ENCODE results near the gene MUL1.

The MUL1 gene

DNA sequence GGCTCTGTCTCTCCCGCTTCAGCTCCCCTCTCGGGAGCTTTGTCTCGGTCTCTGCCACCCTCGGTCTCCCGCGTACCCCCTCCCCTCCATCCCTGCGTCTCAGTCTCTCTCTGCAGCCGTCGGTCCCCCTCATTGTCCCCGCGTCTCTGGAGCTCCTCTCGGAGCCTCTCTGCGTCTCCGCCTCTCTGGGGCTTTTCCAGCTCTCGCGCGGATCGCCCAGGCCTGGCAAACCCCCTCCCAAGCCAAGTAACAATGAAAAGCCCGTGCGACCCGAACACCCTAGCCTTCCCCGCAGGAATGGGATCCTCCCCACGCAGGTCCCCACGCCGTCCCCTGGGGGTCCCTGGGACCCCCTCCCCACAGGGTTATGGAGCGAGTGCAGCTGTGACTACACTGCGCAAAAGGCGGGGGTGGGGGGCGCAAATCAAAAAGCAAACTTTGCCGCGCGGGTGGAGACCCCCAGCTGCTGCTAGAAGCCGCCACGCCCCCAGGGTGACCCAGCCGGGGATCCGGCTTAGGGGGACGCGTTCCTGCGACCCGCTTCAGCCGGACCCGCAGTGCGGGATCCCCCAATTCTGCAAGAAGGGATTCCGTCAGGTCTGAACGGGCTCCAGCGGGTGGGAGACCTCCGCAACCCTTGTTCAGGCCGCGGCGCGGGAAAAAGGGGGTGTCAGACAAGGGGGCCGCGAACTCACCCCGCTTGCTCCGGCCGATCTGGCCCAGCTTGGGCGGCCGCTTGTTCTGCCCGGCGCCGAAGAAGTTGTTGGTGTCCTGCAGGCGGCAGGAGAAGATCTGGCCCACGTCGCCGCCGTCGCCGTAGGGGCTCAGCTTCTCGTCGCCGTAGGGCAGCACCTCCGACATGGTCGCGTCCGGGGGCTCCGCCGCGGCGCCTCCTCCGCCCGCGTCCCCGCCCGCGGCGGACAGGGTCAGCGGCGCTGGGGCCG, 23.2 kb downstream of the MUL1 start:
- DNase-seq, result no peak

DNA sequence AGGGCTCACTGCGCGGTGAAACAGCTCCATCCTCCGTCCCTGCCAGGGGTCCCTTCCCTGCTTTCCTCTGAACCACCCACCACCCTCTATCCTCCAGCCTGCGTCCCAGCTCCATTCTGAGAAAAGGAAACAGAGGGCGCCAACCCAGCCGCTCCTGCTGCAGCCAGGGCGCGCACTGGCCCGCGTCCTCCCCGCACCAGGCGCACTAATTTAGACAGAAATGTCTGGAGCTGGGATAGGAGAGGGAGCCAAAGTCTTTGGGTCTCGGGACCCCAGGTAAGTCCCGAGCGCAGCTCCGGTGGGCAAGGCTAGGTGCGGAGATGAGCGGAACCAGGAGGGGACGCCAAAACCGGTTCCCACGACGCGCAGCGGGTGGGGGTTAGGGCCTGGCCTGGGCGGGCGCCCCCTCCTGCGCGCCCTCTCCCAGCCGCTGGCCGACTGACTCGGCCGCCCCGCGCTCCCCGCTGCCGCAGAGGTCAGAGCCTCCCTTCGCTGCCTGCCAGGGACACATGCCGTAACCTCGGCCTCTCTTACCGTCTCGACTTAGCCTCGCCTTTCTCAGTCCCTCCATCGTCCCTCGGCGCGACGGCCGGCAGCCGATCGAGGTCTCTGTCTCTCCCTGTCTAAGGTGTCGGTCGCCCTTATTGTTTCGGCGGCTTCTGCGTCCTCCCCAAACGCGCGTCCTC, 24.0 kb downstream of the MUL1 start:
- DNase-seq, result no peak

DNA sequence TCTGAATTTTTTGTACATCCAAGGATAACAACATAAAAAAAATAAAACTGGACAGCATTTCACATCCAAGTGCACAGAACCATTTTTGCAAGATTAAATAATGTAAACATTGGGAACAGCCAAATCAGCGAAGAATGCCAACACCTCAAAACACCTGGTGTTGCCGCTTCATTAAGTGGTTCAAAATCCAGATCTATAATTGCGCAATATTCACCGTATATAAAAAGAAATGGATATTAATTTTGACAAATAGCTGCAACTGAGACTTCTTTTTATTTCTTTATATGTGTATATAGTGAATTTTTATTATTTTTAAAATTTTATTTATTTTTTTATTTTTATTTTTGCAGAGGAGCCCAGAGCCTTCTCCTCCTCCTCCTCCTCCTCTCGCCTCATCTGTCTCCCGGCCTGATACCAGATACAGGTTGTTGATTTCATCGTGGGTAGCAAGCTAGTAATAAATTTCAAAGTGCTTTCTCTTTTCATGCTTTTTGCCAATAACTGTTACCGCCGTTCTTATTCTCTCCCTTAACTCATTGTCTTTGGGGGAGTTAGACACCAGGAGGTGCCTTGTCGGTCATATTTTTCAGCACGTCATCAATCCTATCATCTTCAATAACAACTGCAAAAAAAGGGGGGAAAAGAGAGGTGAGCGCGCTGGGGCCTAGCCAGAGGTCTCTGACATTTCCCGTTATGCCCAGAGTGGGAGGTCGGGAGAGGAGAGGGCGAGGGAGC, 24.7 kb downstream of the MUL1 start:
- DNase-seq, result no peak

DNA sequence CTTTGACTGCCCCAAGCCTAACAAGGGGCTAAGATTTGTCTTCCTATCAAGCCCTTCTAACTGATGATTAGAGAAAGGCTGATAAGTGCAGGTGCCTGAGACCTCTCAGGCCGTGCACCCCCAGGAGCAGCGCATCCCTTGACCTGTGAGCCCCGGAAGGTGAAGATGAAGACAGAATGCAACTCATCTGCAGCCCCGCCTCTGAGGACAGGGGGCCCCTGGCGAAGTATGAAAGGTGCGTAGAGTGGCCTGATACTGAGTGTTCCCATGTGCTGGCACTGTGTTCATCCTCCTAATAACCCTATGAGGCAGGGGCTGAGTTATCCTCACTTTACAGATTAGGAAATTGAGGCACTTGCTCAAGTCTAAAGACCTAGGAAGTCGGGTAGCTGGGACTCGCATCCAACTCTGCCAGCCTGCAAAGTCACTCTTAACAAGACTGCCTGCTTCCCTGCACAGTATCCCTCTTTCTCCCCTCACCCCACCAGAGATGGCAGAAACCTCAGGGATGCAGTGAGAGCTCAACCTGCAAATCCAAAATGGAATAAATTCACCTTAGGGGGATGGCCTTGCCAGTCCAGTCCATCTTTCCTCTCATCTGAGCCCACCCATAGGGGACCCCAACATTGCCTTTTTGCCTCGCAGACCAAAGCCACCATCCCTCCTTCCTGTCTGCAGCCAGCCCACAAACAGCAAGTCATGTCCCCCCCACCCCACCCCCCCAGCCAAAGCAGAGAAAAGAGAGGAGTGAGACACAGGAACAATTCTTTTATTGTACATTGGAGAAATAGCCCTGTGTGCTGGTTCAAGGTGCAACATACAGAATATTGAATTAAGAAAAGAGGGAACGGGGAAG, 26.1 kb downstream of the MUL1 start:
- DNase-seq, result no peak

DNA sequence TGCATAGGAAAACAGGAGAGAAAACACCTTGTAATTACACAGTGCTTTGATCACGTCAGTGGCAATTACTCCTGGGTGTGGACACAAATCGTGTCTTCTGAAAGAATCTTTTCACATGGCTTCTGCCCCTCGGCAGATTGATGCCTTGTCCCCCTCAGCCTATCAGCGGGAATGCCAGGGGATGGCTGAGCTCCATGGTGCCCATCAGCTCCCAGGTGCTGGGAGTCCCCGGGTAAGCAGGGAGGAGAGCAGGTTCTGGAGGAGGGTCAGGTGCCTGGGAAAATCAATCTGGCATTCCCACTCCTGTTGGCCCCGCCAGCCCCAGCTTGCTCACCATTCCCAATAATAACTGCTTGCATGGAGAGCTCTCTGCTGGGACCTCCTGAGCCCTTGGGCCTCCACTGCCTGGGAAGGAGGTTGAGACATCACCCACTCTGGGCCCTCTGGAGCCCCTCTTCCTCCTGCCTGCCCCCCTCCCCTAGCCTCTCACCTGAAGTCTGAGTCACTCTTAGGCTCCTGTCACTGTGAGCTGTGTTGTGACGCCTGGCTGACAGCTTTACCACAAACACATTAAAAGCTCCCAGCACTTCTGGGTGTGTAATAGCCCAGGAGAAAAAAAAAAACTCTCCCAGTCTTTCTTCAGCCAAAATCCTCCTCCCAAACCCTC, 26.9 kb downstream of the MUL1 start:
- DNase-seq, result no peak

DNA sequence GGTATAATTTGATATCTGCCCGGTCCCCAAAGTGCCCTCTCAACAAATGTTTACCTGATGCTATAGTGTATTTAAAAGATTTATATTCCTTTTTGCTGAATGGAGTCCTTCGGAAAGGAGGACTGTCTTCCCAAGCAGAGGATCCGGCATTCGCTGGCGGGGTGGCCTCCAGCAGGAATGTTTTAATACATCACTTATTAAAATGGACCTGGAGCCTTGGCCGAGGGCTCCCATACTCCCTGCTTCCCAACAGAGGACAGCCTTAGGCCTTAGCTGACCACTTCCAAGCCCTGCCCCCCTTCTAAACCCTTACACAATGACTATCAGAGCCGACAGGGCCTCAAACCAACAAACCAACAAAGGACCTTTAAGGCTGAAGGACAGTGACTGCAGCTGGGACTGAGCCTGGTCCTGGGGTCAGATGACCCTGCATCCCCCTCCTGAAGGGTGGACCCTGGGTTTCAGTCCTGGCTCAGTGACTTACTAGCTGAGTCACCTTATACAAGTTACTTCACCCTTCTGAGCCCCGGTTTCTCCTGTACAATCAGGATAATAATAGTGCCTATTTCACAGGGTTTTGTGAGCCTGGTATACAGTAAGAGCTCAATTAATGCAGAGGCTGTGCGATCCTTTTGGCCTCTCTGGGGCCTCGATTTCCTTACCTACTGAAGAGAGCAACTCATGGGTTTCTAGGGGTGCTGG, 27.6 kb downstream of the MUL1 start:
- DNase-seq, result no peak

DNA sequence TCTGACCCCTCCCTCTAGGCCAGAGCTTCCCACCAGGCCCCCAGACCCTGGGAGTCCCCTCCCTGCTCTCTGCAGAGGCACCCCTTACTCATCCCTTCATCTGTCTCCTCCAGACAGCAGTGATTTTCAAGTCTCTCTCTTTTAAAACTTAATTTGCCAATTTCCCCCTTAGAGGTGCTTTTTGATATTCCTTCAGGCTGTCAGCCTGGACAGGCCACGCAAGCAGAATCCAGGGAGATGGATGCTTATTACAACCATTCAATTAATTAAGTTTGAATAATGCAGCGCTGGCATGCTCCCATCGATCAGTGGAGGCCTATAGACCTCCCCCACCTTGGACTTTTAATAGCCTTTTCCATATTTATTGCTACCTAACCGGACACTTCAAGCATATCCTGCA, 28.1 kb downstream of the MUL1 start:
- DNase-seq, result no peak

DNA sequence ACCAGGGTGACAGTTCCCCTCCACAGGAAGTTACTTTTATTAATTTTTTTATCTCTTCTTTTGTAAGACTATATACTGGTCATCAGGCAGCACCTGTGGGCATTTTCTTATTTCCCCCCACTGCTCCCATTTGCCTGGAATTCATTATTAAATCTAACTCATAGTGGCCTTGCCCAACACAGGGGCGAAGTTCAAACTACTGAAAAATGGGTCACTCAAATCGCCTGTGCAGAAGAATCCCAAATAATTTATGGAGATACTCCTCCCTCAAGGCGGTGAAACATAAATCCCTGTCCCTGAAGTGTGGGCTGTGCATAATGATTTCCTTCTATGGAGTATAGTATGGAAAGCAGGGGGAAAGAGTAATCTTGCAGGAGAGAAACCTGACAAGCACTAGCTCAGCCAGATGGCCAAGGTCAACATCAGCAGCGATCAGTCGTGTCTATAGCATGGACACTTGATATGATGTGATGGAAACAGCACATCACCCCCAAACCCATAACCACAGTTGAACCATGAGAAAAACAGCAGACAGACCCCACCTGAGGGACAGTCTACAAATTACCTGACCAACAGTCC, 29.8 kb downstream of the MUL1 start:
- no peak for DNase-seq

DNA sequence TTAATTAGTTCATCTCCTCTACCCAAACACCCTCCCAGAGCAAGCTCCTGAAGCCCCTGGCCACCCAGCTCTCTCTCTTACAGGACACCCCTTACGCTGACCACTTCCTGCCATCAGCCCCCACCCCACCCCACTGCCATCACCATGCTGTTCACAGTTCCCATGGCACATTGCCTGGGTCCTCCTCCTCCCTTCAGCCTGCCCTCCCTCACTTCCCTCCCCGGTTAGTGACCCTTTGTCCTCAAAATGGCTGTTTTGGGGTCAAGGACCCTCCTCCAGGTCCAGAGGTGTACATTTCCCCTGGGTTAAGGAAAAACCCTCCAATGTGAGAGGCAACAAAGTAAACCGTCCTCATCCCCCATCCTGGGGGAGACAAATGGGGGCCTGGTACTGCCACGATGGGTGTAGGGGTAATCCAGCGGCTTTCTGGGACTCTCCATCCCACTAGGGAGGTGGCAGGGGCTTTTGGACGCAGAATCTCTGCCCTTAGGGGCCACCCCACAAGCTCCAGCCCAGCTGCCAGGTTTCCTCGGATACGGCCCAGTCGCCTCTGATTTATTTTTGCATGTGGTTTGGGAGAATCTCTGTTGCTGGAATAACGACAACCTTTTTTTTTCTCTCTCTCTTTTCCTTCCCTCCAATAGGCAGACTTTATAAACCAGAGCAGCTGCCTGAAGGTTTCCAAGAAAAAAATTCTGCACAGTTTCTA, 30.4 kb downstream of the MUL1 start:
- DNase-seq, result no peak

DNA sequence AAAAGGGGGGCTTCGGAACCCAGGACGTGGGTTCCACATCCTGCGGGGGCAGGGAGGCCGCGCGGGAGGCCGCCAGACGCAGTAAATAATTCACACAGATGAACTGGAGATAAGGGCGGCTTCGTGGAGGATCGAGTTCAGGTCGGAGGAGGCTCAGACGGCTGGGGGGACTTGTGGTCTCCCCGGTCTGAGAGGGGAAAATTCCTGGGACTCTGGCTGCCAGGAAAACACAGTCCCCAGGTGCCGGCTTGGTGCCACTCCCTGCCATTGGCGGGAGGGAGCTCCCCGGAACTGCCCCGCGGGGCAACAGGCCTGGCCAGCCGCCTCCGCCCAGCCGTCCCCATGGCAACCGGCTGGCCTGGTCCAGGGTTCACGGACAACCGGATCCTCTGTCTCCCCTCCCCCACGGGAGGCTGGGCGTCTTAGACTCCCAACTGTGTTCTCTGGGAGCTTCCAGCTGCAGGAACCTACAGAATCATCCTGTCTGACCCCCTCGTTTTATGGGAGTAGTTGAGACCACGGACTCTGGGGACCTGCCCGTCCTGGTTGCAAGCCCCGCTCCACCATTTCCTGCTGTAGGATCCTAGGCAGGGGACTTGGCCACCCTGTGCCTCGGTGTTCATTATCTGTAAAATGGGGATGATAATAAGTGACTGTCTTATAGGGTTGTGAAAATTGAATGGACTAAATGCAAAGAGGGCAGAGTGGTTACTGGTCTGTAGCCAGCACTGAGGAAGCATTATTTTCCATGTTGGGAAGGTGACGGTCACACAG, 31.5 kb downstream of the MUL1 start:
- DNase-seq, result no peak

DNA sequence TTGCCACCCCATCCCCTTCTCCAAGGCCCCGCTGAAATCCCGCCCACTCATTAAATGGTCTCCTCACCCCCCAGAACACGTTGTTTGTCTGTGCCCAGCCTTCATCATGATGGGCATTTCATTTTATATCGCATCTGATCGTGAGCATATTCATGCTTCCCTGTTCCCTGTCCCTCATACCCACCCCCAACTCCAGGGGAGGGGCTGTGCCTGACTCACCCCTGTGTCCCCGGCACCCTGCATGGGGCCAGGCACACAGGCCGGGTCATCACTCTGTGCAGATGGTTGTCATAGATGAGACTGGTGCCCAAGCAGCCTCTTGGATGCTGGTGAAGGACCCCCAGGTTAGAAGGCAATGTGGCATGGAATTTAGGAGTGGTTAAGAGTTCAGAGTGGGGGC, 33.0 kb downstream of the MUL1 start:
- no peak for DNase-seq

DNA sequence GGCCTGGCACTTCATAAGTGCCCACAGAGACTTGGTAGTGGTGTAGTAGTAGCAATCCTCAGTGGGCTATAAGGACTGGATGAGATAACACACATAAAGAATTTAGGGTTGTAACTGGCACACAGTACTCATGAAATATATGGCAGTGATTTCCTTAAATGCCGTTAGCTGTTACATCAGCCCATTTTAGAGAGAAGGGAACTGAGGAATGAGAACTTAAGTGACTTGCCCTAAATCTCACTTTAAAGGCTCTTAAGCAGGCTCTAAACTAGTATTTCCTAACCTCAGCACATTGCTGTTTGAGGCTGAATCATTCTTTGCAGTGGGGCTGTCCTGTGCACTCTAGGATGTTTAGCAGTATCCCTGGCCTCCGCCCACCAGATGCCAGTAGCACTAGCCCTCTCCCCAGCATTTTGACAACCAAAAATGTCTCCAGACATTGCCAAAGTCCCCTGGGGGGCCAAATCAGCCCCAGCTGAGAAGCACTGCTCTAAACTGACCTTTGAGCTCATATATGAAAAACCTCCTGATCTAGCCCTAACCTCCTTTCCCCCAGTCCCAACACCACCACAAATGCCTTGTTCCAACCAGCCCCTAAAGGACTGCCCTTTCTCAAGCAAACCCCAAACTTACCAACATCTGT, 33.5 kb downstream of the MUL1 start:
- no peak for DNase-seq

DNA sequence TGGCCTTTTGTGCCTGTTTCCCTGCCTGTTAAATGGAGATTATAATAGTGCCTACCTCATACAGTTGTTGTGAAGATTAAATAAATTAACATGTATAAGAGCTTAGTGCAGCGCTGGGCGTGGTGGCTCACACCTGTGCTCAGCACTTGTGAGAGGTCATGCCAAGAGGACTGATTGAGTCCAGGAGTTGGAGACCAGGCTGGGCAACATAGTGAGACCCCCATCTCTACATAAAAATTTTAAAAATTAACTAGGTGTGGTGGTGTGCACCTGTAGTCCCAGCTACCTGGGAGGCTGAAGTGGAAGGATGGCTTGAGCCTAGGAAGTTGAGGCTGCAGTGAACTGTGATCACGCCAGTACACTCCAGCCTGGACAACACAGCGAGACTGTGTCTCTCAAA, 34.1 kb downstream of the MUL1 start:
- no peak for DNase-seq

DNA sequence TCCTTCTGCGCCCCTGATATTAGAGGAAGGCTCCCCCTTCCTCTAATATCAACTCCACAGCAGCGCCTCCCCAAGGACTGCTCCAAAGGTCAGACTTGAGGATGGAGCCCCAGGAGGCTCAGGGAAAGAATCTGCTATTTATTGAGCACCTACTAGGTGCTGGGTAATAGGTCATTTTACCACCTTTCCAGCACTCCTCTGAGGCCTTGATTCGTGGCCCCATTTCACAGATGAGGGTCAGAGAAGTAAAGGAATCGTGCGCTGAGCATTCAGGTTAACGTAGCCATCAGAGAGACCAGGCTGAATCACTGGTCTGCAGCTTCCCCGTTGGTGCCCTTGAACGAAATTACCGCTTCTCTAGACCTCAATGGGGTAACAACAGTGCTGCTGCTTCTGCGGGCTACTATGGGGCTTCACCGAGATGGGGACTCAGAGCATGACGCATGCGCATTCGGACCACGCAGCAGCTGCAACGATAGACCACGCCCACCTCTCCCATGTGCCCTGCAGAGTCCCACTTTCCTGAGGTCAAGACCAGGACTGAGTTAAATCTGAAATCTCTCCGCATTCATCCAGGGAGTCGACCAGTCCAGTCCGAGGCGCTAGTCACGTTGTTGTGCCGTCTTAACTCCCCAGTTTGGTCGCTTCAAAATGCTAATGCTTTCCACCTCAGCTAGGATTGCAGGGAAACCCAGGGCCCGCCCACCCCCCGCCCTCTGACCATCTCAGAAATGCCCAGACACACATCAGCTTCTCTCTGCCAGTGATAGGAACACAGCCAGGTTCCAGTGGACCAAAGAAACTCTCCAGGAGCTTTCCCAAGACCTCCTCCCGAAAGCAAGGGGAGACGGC, 34.9 kb downstream of the MUL1 start:
- no peak for DNase-seq

DNA sequence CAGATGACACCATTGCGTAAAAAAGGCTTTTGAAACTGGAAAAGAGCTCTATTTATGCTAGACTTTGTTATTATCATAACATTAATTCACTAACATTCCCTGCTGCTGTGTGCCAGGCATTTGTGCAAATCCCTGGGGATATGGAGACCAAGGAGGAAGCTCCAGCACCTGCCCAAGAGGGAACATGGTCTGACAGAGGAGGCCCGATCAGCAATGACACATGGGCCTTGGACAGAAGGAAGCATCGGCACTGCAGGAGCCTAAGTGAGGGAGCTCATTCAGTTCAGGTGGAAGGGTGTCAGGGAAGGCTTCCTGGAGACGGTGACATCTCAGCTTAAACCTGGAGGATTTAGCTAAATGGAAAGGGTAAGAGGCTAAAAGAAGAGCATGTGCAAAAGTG, 35.8 kb downstream of the MUL1 start:
- no peak for DNase-seq

DNA sequence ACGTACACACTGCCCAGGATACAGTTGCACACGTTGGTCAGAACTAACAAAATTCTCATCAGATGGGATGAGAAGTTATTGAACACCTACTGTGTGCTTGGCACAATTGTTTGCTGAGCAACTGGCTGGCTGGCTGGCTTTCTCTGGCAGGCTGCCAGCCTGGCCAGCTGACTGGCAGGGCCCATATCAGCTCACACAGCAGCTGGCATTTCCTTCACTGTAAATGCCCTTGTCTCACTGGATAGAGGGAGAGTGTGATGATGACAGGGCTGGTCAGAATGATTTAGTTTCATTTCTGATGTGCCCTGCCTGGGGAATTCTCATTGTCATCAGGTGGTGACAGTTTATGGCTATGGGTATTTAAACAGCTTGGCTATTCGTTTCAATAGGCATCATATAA, 37.8 kb downstream of the MUL1 start:
- peak; percentile 22 for DNase-seq

DNA sequence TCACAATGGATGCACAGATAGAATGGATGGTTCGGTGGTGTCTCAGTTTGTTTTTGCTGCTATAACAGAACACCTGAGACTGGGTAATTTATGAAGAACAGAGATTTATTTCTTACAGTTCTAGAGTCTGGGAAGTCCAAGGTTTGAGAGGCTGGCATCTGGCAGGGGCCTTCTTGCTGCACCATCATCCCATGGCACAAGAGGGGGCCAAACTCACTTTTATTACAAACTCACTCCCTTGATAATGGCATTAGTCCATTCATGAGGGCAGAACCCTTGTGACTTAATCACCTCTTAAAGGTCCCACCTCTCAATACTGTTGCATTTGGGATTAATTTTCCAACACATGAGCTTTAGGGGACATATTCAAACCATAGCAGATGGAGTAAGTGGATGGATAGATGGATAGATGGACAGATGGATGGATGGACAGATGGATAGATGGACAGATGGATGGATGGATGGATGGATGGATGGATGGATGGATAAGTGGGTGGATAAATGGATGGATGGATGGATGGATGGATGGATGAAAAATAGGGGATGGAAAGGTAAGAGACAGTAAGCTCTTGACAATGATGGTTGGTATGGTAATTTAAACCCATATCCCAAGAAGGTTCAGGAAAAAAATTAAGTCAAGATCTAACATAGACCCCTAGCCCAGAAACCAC, 38.4 kb downstream of the MUL1 start:
- DNase-seq, result no peak

DNA sequence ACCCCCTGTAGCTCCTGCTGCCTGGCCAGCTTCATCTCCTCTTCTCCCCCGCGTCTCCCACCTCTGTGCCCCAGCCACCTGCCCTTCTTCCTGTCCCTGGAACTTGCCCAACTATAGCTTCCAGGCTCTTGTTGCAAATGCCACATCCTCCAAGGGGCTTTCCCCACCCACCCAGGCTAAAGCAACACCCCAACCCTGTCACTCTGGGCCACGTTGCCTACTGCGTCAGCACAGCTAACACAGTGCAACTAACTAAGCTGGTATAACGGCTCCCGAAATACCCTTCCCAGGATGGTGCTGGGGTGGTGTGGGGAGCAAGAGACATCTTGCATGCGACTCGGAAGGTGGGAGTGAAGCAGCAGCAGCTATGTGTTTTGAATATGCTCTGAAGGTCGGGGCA, 41.7 kb downstream of the MUL1 start:
- no peak for DNase-seq
